ENCODE results near the gene SLN. TPM values are rescaled to one million over a fixed set of nuclear protein-coding genes. Genes with fewer than 3 reads are reported as not detected.

Gene SLN
- total and polyA plus RNA-seq, 2 donors (not counting 3 experiments of a cell fraction or from before 2014, with no cell fraction given): 0.25 TPM; not detected in 1

DNA sequence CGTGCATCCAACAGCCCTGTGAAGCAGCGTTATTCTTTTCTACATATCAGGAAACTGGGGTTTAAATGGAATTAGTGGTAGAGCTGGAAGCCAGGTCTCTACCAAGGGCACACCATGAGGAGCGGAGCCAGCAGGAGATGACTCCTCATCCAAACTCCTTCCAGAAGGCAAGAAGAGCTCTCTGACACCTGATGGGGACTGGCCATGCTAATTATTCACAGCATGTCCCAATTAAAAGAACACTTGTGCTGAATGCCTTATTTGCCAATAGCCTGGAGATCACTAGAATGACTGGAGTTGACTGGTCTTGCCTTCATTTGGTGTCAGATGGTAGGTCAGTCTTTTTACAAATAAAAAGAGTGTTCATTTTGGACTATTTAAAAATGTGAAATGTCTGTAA, 32.9 kb upstream of the SLN start:
- no peaks in the 10 kb centered on the region for H4K20me1 ChIP-seq (replicated peaks; ENCODE audit: control insufficient read depth, extremely low read depth, insufficient read depth, low read length)

More for the DNA sequence above, 32.9 kb upstream of the SLN start:
- Histone ChIP-seq H3K79me2 (ENCODE audit: control insufficient read depth, insufficient read depth, low read length) (no peaks in the 10 kb centered on the region), H2AFZ (ENCODE audit: low read depth, low read length) (no peak overlapping the region), H3K4me3 (replicated peaks in 1 of 3; ENCODE audit: insufficient read depth in 1 of 3, low read depth in 1 of 3, low read length in 3 of 3) (no peak overlapping the region), H3K27me3 (ENCODE audit: control insufficient read depth in 2 of 2, insufficient read depth in 2 of 2, low read length in 2 of 2) (peaks cover 9 to 29% of the 10 kb centered on the region in 2 experiments), H3K9me3 (replicated peaks; ENCODE audit: control insufficient read depth, insufficient read depth, low read length) (no peaks in the 10 kb centered on the region), H3K36me3 (ENCODE audit: control insufficient read depth in 2 of 2, extremely low read depth in 1 of 2, insufficient read depth in 2 of 2, low read length in 2 of 2) (no peaks in the 10 kb centered on the region), H3K27ac (ENCODE audit: insufficient read depth, low read depth, low read length) (no peak overlapping the region), H3K9ac (replicated peaks; ENCODE audit: extremely low read depth, insufficient read depth, low read length) (no peak overlapping the region), H3K9me1 (replicated peaks; ENCODE audit: control insufficient read depth, extremely low read depth, insufficient read depth, low read length) (no peaks in the 10 kb centered on the region), H3K4me1 (ENCODE audit: control insufficient read depth, extremely low read depth, insufficient read depth, low read length) (no peaks in the 10 kb centered on the region), H3K4me2 (ENCODE audit: insufficient read depth, low read length) (no peak overlapping the region)
- intact Hi-C loops (cut with micrococcal nuclease): no loop called here
- DNase-seq (ENCODE audit: low read depth, low spot score) (no peak), FAIRE-seq (no peak)
- TF ChIP-seq POLR2AphosphoS5 (IDR thresholded peaks at IDR 0.05; ENCODE audit: insufficient read depth, low read depth, low read length): no peak
- TF ChIP-seq JUN (IDR thresholded peaks at IDR 0.05; ENCODE audit: borderline replicate concordance, insufficient read depth, insufficient read length, low read depth): no peak
- no peak for TF ChIP-seq FOS (IDR thresholded peaks at IDR 0.05; ENCODE audit: borderline replicate concordance, insufficient read depth, low read length)
- TF ChIP-seq, protein P1, sequence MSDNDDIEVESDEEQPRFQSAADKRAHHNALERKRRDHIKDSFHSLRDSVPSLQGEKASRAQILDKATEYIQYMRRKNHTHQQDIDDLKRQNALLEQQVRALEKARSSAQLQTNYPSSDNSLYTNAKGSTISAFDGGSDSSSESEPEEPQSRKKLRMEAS (IDR thresholded peaks at IDR 0.05; ENCODE audit: insufficient read depth, insufficient read length): no peak
- TF ChIP-seq, protein P2, sequence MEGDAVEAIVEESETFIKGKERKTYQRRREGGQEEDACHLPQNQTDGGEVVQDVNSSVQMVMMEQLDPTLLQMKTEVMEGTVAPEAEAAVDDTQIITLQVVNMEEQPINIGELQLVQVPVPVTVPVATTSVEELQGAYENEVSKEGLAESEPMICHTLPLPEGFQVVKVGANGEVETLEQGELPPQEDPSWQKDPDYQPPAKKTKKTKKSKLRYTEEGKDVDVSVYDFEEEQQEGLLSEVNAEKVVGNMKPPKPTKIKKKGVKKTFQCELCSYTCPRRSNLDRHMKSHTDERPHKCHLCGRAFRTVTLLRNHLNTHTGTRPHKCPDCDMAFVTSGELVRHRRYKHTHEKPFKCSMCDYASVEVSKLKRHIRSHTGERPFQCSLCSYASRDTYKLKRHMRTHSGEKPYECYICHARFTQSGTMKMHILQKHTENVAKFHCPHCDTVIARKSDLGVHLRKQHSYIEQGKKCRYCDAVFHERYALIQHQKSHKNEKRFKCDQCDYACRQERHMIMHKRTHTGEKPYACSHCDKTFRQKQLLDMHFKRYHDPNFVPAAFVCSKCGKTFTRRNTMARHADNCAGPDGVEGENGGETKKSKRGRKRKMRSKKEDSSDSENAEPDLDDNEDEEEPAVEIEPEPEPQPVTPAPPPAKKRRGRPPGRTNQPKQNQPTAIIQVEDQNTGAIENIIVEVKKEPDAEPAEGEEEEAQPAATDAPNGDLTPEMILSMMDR (IDR thresholded peaks at IDR 0.05; ENCODE audit: extremely low read depth in 1 of 2, insufficient read depth in 1 of 2, low read depth in 1 of 2, low read length in 2 of 2): no peak
- no peak for TF ChIP-seq POLR2A (IDR thresholded peaks at IDR 0.05; ENCODE audit: low read depth, low read length)
- TF ChIP-seq EZH2 (IDR thresholded peaks at IDR 0.05; ENCODE audit: borderline replicate concordance, low read depth, low read length, severe bottlenecking): no peak
- TF ChIP-seq MYC (IDR thresholded peaks at IDR 0.05; ENCODE audit: low read depth, low read length): no peak
- TF ChIP-seq GATA2 (IDR thresholded peaks at IDR 0.05; ENCODE audit: insufficient read depth, insufficient read length, low read depth, low read length): no peak
- no TSS peak for BruUV-seq (replicated peaks)
- dilution Hi-C loops (cut with MboI; ENCODE audit: extremely low pct_ligation_motif_present, low sequenced_read_pairs): no loop called here
- ChIA-PET POLR2A (no interaction called here), CTCF (interaction anchor here (1.7 to 6.9 kb wide), 2 partner anchors 26 to 154 kb away, joined by 4 to 110 read pairs; no protein-coding TSS in a partner anchor)

All from endothelial cell of umbilical vein (primary cell).